SU-DHL-6 (cell line): ENCODE data around the gene CNTN2.

Experiments used
- CTCF ChIP-seq: fragments of 200-600 bp; sonication (generic); IDR thresholded peaks from one replicate; pipeline ENCODE4 v1.5.1; 2017; ENCODE audit warnings: antibody characterized with exemption, mild to moderate bottlenecking, low read length, moderate library complexity; ENCODE audit not compliant: insufficient read depth, poor library complexity, severe bottlenecking
- EZH2phosphoT487 ChIP-seq: fragments of 200-600 bp; sonication (generic), shearing (Covaris generic); conservative IDR thresholded peaks from 2 replicates; pipeline ENCODE4 v1.6.1; 2018; ENCODE audit warnings: mild to moderate bottlenecking, antibody characterized with exemption, low read length, moderate library complexity, mixed read lengths

- TF ChIP-seq CTCF: no peak
- no peak for TF ChIP-seq EZH2phosphoT487
Observed at GRCh38 chr1:205109269-205109668, 66.3 kb downstream of the CNTN2 start.
